Vagina (tissue), 2 donors: ENCODE measurements around the gene NDUFB5.

Source experiments
- POLR2A ChIP-seq, 2 donors: fragments of 450-650 bp; IDR thresholded peaks; one replicate each; pipeline ENCODE4 v1.6.1; 2017; ENCODE audit warnings: antibody characterized with exemption in 2 of 2, mild to moderate bottlenecking in 2 of 2, moderate library complexity in 2 of 2
- POLR2AphosphoS5 ChIP-seq, 2 donors: sonication (generic); formaldehyde crosslinking; IDR thresholded peaks; one replicate each; pipeline ENCODE4 v1.9.0; 2017; ENCODE audit warnings: antibody characterized with exemption in 2 of 2, mild to moderate bottlenecking in 2 of 2, low read depth in 1 of 2; ENCODE audit not compliant: insufficient read depth in 1 of 2
- TF ChIP-seq, protein P1 (sequence below), 3 experiments: fragments of 450-650 bp in 2 of 3; fragments of 200-600 bp in 1 of 3; sonication (generic) in 1 of 3; IDR thresholded peaks; one replicate each; pipeline ENCODE4 v1.5.1; 2017 to 2019; ENCODE audit warnings: antibody characterized with exemption in 3 of 3, mild to moderate bottlenecking in 2 of 3, moderate library complexity in 2 of 3

DNA sequence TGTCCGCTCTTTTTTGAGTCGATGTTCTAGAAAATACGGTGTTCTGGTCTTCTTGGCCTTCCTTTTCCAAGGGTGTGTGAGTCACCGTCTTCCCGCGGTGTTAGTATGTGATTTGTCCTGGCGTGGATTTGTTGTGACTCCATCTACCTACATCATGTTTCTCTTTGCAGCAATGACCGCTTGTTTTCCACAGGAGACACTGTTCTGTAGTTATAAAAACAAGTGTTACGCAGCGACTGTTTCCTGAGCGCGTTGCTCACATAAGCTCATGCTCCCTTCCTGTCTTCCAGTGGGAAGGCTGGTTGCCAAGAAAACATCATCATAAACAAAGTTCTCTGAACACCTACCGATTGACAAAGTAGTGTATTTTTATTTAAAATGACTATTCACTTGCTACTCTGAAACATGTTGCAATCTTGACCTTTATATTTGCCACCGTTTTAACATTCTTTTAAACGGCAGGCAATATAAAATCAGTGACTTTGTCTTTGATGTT is 67.2 kb downstream of the NDUFB5 start:
- TF ChIP-seq, protein P1, sequence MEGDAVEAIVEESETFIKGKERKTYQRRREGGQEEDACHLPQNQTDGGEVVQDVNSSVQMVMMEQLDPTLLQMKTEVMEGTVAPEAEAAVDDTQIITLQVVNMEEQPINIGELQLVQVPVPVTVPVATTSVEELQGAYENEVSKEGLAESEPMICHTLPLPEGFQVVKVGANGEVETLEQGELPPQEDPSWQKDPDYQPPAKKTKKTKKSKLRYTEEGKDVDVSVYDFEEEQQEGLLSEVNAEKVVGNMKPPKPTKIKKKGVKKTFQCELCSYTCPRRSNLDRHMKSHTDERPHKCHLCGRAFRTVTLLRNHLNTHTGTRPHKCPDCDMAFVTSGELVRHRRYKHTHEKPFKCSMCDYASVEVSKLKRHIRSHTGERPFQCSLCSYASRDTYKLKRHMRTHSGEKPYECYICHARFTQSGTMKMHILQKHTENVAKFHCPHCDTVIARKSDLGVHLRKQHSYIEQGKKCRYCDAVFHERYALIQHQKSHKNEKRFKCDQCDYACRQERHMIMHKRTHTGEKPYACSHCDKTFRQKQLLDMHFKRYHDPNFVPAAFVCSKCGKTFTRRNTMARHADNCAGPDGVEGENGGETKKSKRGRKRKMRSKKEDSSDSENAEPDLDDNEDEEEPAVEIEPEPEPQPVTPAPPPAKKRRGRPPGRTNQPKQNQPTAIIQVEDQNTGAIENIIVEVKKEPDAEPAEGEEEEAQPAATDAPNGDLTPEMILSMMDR (IDR thresholded peaks at IDR 0.05) = no peak
- no peak for TF ChIP-seq POLR2A (IDR thresholded peaks at IDR 0.05)
- TF ChIP-seq POLR2AphosphoS5 (IDR thresholded peaks at IDR 0.05; ENCODE audit: insufficient read depth in 1 of 2, low read depth in 1 of 2) = peak in 1 of 2 donors; percentile 11
